ELR (cell line): ENCODE measurements around the gene OLFM1.
"Not testable (repeated sequence)": the region's sequence is repeated elsewhere in the genome, so short reads cannot be mapped to it uniquely, and the experiment has no call there.

Experiments used
- DNase-seq: peaks from one replicate; pipeline ENCODE4 v3.0.0-alpha.2; 2015; ENCODE audit warnings: low read depth

The OLFM1 gene

DNA sequence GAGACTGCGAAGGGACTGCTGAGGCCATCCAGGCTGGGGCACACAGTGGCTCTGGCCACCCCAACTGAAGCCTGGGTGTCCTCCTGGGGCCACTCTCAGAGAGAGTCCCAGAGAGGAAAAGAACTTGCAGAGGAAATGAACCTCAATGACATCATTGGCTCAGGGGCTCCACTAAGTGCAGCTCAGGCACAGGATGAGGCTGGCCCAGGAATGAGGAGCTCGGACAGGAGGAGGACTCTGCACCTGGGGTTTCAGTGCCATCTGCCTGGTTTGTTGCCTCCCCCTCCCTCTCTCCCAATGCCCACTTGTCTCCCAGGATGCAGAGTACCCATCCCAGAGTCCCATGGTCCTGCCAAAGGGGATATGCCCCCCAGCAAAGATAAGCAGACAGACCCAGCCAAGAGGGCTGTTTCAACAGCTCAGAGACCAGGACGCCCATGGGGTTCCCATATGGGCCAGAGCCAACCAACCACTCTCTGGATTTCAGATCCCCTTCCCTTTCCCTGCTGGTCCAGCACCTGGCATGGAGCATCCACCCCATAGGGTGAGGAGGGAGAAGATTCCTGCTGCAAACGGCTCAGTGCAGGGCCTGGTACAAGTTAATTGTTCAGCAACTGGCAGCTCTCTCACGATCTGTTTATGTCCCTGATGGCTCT is 26.9 kb upstream of the OLFM1 start:
- no peak for DNase-seq

DNA sequence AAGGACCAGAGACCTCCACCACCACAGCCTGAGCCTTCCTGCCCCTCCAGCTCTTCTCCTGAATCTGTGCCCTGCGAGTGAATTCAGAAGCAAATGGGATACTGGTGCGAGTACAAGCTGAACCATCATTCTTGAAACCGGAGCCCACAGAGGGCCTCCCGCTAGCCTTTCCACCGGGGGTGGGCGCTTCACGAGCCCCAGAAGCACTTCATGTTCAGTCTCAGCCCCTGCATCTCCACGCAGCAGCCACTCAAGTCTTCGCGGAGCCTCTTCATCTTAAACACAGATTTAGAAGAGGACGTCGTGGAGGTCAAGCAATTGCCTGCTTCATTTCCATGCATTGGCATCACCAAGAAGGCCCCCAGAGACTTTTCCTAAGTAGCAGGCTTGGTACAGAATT is 26.0 kb upstream of the OLFM1 start:
- no peak for DNase-seq

- no peak for DNase-seq
Measured at GRCh38 chr9:135062254-135062653, 25.2 kb upstream of the OLFM1 start.

DNA sequence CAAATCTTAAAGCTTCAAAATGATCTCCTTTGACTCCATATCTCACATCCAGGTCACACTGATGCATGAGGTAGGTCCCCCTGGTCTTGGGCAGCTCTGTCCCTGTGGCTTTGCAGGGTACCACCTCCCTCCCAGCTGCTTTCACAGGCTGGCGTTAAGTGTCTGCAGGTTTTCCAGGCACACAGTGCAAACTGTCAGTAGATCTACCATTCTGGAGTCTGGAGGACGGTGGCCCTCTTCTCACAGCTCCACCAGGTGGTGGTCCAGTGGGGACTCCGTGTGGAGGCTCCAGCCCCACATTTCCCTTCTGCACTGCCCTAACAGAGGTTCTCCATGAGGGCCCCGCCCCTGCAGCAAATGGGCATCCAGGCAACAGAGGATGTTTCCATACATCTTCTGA is 24.0 kb upstream of the OLFM1 start:
- DNase-seq = not testable (repeated sequence)

DNA sequence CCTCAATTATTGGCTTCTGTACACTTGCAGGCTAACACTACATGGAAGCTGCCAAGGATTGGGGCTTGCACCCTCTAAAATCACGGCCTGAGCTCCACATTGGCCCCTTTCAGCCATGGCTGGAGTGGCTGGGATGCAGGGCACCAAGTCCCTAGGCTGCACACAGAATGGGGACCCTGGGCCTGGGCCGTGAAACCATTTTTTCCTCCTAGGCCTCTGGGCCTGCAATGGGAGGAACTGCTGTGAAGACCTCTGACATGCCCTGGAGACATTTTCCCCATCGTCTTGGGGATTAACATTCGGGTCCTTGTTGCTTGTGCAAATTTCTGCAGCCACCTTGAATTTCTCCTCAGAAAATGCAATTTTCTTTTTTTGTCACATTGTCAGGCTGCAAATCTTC is 23.6 kb upstream of the OLFM1 start:
- not testable (repeated sequence) for DNase-seq

- DNase-seq = no peak
Measured at GRCh38 chr9:135065151-135065550, 22.3 kb upstream of the OLFM1 start.

- no peak for DNase-seq
Measured at GRCh38 chr9:135065804-135066203, 21.7 kb upstream of the OLFM1 start.

DNA sequence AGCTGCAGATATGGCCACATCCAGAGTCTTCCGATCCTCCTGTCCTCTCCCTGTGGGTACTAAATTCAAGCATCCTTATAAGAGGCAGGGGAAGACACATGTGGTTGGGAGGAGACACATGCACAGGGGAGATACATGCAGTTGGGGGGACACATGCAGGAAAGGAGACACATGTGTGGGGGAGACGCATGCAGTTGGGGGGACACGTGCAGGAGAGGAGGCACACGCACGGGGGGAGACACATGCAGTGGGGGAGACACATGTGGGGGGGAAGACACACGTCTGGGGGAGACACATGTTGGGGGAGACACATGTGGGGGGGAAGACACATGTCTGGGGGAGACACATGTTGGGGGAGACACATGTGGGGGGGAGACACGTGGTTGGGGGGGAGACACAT is 21.2 kb upstream of the OLFM1 start:
- DNase-seq = no peak

DNA sequence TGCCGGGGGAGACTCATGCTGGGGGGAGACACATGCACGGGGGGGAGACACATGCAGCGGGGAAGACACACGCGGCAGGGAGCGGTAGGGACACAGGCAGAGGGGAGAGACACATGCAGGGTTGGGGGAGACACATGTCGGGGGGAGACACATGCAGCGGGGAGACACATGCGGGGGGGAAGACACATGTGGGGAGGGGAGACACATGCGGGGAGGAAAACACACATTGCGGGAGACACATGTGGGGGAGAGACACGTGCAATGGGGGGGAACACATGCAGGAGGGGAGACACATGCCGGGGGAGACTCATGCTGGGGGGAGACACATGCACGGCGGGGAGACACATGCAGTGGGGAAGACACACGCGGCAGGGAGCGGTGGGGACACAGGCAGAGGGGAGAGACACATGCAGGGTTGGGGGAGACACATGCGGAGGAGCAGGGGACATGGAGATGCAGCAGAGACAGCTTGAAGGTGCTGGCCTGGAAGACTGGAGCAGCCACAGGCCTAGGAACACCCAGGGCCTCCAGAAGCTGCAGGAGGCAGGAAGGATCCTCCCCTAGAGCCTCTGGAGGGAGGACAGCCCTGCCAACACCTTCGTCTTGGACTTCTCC is 20.3 kb upstream of the OLFM1 start:
- no peak for DNase-seq

- DNase-seq = no peak
Measured at GRCh38 chr9:135068776-135069415, 18.6 kb upstream of the OLFM1 start.

- no peak for DNase-seq
Measured at GRCh38 chr9:135069558-135070197, 17.8 kb upstream of the OLFM1 start.

DNA sequence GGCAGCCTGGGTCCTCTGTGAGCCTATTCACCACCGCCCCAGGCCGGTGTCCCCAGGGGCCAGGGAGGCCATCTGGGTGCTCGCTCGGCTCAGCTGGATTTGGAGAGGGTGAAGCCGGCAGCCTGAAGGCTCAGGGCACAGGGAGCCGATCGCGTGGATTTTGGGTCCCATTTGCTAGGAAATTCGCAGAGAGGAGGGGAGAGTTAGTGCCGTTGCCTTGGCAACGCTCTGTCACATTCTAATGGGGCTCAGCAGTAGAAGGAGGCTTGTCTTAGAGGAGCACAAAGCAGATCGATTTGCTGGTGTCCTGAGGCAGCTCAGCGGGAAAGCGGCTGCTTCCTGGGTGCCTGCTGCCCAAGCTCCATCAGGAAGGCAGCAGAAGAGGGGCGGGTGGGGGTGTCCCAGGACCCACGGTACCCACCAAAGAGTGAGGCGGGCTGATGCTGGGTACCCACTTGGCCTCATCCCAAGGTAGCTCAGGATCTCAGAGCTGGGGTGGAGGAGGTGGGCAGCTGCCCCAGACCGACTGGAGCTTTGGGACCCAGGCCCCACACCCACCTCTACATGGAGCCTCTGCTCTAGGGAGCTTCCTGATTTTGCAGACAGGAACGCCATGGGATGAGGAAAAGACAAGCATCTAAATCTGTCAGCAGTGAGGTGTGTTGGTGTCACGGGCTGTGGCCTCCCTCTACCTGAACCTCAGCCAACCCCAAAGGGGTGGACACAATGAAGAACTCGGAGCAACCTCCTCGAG is 17.1 kb upstream of the OLFM1 start:
- no peak for DNase-seq

- no peak for DNase-seq
Measured at GRCh38 chr9:135070964-135071735, 16.3 kb upstream of the OLFM1 start.

DNA sequence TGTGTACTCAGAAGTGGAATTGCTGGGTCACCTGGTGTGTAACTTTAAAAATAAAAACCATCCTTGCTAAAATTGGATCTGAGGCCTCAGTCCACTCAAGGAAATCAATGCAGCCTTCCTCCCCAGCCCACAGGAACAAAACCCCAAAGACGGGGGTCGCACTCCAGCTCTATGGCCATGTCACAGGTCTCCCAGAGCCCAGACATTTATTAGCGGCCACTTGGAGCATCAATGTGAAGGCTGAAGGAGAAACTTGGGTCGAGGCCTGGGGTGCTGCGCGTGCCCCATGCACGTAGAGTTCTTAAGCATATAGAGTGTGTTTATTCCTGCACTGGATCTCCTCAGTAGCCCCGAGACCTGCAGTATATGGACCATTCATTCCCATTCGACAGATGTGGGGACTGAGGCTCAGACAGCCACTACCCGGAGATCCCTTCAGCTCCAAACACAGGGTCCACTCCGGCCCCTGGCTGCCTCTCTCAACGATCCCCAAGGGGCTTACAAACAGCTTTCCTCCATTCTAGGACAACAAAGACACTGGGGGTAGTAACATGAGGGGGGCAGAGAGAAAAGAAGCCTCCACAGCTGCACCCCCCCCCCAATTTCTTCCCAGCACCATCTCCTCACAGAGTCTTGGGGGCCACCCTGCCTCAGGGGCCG is 14.3 kb upstream of the OLFM1 start:
- no peak for DNase-seq

DNA sequence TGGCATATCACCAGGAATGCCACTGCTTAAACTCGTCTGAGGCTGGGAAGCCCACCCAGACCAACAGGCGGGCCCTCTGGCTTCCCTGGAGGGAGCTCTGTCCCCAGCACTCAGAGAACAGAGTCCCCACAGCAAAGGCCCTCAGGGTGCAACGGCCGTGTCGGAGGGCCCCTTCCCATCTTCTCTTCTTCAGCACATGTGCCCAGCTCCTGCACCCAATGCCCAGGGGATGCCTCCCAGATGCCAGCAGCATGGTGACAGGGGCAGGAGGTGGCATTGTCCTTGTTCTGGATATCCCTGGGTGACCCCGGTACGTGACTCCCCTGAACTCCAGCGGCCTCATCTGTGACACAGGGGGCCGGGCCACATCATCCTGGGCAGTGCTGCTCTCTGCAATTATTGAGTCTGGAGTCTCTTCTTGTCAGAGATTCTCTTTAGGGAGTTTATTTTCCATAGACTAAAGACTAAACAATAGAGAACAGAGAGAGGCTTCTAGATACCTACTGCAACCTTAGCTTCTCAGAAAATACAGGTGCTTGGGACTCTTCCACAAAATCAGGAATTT is 13.6 kb upstream of the OLFM1 start:
- no peak for DNase-seq

DNA sequence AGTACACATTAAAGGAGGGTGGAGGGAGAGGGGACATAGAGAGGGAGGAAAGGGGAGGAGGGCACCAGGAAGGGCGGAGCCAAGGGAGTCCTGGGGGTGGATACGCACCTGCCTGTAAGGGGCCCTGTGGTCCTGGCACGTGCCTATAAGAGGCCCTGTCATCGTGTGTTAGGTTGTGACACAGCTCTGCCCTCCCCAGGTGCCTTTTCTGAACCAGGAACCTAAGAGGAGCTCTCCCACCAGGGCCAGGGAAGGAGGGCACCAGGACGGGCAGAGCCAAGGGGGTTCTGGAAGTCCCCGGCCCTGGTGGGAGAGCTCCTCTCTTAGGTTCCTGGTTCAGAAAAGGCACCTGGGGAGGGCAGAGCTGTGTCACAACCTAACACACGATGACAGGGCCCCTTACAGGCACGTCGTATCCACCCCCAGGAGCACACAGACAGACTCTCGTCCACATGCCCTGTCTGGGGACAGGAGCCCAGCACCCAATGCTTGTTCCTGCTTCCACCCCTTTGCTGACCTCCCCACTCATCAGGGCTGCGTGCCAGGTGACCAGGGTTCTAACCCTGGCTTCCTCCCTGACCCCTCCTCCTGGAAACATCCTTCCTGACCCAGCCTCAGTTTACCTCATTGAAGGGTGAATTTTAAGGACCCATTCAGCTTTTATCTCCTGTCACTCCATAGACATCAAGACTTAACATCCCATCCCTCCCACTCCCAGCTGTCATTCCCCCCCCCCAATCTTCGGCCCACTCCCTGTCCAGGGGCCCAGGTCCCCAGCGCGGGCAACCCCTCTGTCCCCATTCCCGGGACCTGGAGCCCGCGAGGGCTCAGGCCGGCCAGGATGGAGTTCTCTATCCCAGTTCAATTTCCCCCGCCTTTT is 12.9 kb upstream of the OLFM1 start:
- no peak for DNase-seq

GRCh38 chr9:135075234-135076142 is 12.0 kb upstream of the OLFM1 start:
- no peak for DNase-seq

GRCh38 chr9:135076143-135076875 is 11.2 kb upstream of the OLFM1 start:
- no peak for DNase-seq
